Tibial nerve (tissue), 4 donors: ENCODE measurements around the gene OBP2B. TPM values are rescaled to one million over a fixed set of nuclear protein-coding genes. Genes with fewer than 3 reads are reported as not detected.
"Not testable (repeated sequence)": the region's sequence is repeated elsewhere in the genome, so short reads cannot be mapped to it uniquely, and the experiment has no call there.

Experiments used
- DNase-seq, 2 donors: peaks; one replicate each; pipeline ENCODE4 v3.0.0-alpha.2; 2019; ENCODE audit warnings: low spot score in 2 of 2
- H3K27ac ChIP-seq, 4 donors: fragments of 200-600 bp; sonication (generic) in 3 of 4; one replicate each; pipeline ENCODE4 v1.5.1; 2017 to 2019; ENCODE audit warnings: mild to moderate bottlenecking in 1 of 4
- H3K27me3 ChIP-seq, 2 donors: fragments of 200-600 bp; sonication (generic) in 1 of 2; one replicate each; pipeline versions ENCODE4 v1.5.1 to v1.6.0; 2017 to 2019
- H3K36me3 ChIP-seq, 3 donors: fragments of 200-600 bp; sonication (generic); one replicate each; pipeline ENCODE4 v1.5.1; 2018 to 2019
- H3K4me1 ChIP-seq, 4 donors: fragments of 200-600 bp; sonication (generic) in 3 of 4; one replicate each; pipeline ENCODE4 v1.5.1; 2017 to 2019
- H3K4me3 ChIP-seq, 4 donors: fragments of 200-600 bp; sonication (generic) in 3 of 4; one replicate each; pipeline ENCODE4 v1.5.1; 2017 to 2019; ENCODE audit warnings: mild to moderate bottlenecking in 1 of 4, moderate library complexity in 1 of 4
- H3K9me3 ChIP-seq, 4 donors: fragments of 200-600 bp; sonication (generic) in 3 of 4; one replicate each; pipeline ENCODE4 v1.5.1; 2017 to 2019
- EP300 ChIP-seq, 2 donors: sonication (generic); formaldehyde crosslinking; IDR thresholded peaks; one replicate each; pipeline ENCODE4 v1.6.1; 2017; ENCODE audit warnings: antibody characterized with exemption in 2 of 2, mild to moderate bottlenecking in 1 of 2
- POLR2A ChIP-seq, 2 donors: fragments of 450-650 bp; IDR thresholded peaks; one replicate each; pipeline ENCODE4 v1.6.1; 2017; ENCODE audit warnings: antibody characterized with exemption in 2 of 2, mild to moderate bottlenecking in 2 of 2, moderate library complexity in 2 of 2
- WGBS, 2 donors: methylation state at CpG; one replicate each; pipeline ENCODE4 v1.1.5; 2018; 5-methylcytosine and 5-hydroxymethylcytosine counted together
- total RNA-seq, 4 donors: library from RNA; depleted of rRNA; stranded (reverse); fragments of >200 nt; gene quantifications; one replicate each; pipeline ENCODE4 v1.1.0, GENCODE V29; 2016
- TF ChIP-seq, protein P1 (sequence below), 5 experiments: fragments of 200-600 bp in 3 of 5; fragments of 450-650 bp in 2 of 5; sonication (generic) in 3 of 5; IDR thresholded peaks; one replicate each; pipeline ENCODE4 v1.5.1; 2016 to 2019; ENCODE audit warnings: antibody characterized with exemption in 5 of 5, mild to moderate bottlenecking in 3 of 5, moderate library complexity in 2 of 5

Gene OBP2B
- total RNA-seq, 4 donors from 2014 or later, result not detected

DNA sequence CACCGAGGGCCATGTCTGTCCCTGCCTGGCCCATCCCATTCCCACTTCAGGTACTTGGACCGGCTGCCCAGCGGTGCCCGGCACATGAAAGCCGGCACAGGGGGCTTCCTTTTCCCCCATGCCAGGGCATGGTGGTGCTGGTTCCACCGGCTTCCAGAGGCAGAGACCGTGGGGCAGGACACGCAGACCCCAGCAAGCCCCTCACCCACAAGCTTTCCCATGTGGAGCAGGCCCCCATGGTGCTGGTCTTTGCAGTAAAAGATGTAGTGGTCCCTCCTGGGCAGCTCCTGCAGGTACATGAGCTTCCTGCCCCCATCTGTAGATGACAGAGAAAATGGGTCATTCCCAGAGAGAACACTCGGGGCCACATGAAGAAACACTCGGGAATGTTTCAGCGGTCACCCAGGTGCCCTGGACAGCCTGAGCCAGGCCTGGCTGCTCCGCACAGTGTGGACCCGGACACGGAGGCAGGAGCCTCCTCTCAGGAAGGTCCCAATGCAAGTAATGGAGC, 2.0 kb downstream of the OBP2B start:
- Histone ChIP-seq H3K9me3 (peaks cover 0 to 8% (median 0%) of the 10 kb centered on the region in 4 donors), H3K27me3 (no peaks in the 10 kb centered on the region), H3K27ac (no peak overlapping the region), H3K4me1 (no peaks in the 10 kb centered on the region), H3K36me3 (no peaks in the 10 kb centered on the region), H3K4me3 (no peak overlapping the region)
- no peak for DNase-seq
- no peak for TF ChIP-seq POLR2A (IDR thresholded peaks at IDR 0.05)
- TF ChIP-seq EP300 (IDR thresholded peaks at IDR 0.05), result no peak
- TF ChIP-seq, protein P1, sequence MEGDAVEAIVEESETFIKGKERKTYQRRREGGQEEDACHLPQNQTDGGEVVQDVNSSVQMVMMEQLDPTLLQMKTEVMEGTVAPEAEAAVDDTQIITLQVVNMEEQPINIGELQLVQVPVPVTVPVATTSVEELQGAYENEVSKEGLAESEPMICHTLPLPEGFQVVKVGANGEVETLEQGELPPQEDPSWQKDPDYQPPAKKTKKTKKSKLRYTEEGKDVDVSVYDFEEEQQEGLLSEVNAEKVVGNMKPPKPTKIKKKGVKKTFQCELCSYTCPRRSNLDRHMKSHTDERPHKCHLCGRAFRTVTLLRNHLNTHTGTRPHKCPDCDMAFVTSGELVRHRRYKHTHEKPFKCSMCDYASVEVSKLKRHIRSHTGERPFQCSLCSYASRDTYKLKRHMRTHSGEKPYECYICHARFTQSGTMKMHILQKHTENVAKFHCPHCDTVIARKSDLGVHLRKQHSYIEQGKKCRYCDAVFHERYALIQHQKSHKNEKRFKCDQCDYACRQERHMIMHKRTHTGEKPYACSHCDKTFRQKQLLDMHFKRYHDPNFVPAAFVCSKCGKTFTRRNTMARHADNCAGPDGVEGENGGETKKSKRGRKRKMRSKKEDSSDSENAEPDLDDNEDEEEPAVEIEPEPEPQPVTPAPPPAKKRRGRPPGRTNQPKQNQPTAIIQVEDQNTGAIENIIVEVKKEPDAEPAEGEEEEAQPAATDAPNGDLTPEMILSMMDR (IDR thresholded peaks at IDR 0.05), result no peak
- WGBS, 2 donors, result 91 to 94% methylated on average over 3 to 7 of the region's 14 CpGs

DNA sequence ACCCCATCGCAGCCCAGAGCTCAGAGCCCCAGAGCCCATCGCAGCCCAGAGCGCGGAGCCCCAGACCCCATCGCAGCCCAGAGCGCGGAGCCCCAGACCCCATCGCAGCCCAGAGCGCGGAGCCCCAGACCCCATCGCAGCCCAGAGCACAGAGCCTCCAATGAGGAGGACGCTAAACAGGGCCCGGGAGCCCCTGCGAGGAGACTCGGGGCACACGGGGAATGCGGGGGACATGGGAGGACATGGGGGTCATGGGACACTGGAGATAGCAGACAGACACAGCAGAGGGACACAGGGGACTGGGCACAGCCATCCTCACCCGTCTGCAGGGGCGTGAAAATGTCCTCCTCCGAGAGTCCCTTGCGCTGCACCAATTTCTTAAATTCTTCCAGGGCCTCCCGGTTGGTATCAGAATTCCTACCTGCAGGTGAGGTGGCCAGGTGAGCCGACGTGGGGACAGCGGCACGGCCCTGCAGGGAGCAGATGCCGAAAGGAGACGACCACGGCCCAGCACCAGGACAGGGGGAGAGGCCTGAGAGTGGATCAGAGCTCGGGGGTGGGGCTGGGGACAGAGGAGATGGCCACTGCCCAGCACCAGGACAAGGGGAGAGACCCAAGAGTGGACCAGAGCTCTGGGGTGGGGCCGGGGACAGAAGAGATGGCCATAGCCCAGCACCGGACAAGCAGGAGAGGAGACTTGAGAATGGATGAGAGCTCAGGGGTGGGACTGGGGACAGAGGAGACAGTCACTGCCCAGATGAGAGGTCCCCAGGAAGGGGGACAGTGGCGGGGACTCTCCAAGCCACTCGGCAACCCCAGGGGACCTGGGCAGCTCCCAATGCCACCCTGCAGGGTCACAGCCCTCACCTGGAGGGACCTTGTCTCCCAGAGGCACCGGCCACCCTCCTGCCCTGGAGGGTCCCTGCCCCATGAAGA, 2.8 kb downstream of the OBP2B start:
- Histone ChIP-seq H3K36me3 (no peaks in the 10 kb centered on the region), H3K4me3 (no peak overlapping the region), H3K27ac (no peak overlapping the region), H3K27me3 (no peaks in the 10 kb centered on the region), H3K4me1 (no peaks in the 10 kb centered on the region), H3K9me3 (peaks cover 0 to 2% (median 0%) of the 10 kb centered on the region in 4 donors)
- TF ChIP-seq, protein P1 (IDR thresholded peaks at IDR 0.05), result no peak
- TF ChIP-seq EP300 (IDR thresholded peaks at IDR 0.05) (no peak), POLR2A (IDR thresholded peaks at IDR 0.05) (no peak)
- DNase-seq, result no peak
- 80 to 85% methylated on average over 26 to 35 of the region's 35 CpGs for WGBS, 2 donors

DNA sequence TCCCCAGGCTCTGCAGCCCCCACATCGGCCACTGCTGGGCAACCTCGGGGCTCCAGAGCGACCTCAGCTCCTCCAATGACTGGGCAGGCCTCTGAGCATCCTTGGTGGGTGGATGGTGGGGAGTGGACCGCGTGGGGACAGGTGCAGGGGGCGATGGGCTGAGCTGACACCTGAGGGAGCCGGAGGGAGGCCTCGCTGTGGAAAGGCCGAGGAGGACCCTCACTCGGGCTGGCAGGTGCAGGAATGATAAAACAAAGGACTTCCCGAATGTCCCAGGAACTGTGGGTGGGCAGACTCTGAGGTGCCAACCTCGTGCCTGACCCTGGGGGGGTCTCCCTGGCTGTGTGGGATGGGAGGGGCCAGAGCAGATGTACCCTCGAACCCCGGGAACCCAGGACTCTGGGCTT, 3.6 kb downstream of the OBP2B start:
- H3K36me3 ChIP-seq, H3K4me1 ChIP-seq, H3K27me3 ChIP-seq, H3K27ac ChIP-seq, H3K9me3 ChIP-seq, DNase-seq, H3K4me3 ChIP-seq: not testable (repeated sequence)
- 77 to 79% methylated on average over 14 of the region's 14 CpGs for WGBS, 2 donors

DNA sequence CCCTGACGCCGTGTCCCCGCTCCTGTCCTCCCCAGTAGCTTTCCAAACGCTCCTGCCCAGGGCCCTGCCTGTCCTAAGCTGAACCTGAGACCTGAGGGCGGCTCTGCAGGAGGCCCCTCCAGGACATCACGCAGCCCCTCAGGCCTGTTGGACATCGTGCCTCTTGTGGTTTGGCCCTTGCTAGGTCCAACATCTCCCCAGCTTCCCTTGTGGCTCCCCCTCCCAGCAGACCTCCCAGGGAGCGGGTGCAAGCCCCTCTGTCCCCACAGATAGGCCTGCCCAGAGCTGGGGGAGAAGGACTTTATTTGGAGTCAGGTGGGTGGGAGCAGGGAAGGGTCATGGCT, 4.1 kb downstream of the OBP2B start:
- H3K36me3 ChIP-seq, result no peaks in the 10 kb centered on the region
- WGBS, 2 donors, result 74 to 75% methylated on average over 8 of the region's 8 CpGs
- H3K9me3 ChIP-seq, result no peaks in the 10 kb centered on the region
- peaks cover 0 to 4% of the 10 kb centered on the region in 2 donors for H3K27me3 ChIP-seq
- H3K4me1 ChIP-seq, result no peaks in the 10 kb centered on the region
- no peak overlapping the region for H3K4me3 ChIP-seq
- no peak overlapping the region for H3K27ac ChIP-seq
- TF ChIP-seq, protein P1 (IDR thresholded peaks at IDR 0.05), result no peak
- TF ChIP-seq POLR2A (IDR thresholded peaks at IDR 0.05) (no peak), EP300 (IDR thresholded peaks at IDR 0.05) (no peak)
- no peak for DNase-seq

DNA sequence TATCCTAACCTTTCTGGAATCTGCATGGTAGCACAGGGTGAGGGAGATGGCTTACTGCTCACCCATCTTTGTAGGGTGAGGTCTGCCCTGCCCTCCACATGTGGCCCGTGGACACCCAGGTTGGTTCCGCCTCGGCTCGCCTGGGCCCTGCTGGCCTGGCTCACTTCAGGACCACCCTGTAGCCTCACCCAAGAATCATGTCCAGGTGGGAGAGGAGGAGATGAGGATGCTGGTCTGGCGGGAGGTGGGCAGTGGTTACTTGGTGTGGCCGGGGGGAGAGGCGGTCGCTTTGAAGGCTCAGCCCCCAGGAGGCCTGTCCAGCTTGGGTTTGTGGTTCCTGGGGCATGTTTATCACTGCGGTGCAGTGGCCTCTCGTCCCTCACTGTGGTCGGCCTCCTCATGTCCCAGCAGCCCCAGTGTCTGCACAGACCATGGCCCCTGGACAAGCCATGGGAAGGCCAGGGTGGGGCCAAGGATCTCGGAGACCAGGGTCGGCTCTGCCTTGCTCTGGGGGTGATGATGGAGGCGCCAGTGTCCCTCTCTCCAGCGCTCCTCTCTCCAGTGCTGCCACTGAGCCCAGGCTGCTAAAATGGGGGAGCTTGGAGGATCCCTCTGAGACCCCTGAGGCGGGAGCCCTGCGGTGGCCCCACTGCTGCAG, 4.6 kb downstream of the OBP2B start:
- no peaks in the 10 kb centered on the region for H3K9me3 ChIP-seq
- TF ChIP-seq POLR2A (IDR thresholded peaks at IDR 0.05) (no peak), EP300 (IDR thresholded peaks at IDR 0.05) (no peak)
- TF ChIP-seq, protein P1 (IDR thresholded peaks at IDR 0.05), result no peak
- H3K4me1 ChIP-seq, result no peaks in the 10 kb centered on the region
- peaks cover 0 to 8% of the 10 kb centered on the region in 2 donors for H3K27me3 ChIP-seq
- no peak overlapping the region for H3K4me3 ChIP-seq
- no peaks in the 10 kb centered on the region for H3K36me3 ChIP-seq
- 86 to 88% methylated on average over 12 to 15 of the region's 17 CpGs for WGBS, 2 donors
- no peak for DNase-seq
- no peak overlapping the region for H3K27ac ChIP-seq
